ENCODE data around the gene SLF1.

DNA sequence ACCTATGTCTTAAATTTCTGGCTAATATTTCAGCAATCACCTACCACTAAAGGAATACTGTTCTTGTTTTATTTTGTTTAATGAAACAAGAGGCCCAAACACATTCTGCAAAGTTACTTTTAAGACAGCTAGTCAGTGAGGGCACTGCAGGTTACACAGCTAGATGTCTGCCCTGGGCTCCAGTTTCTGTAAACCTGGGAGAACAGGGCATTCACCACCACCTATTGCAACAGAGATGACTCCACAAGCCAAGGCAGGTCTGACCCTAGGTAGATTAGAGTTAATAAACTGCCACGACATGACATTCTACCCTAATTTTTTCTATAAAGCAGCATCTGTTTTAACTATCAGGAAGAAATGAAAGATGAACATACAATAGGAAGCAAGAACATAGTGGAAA, 90.8 kb downstream of the SLF1 start:
- TF ChIP-seq, protein P1, sequence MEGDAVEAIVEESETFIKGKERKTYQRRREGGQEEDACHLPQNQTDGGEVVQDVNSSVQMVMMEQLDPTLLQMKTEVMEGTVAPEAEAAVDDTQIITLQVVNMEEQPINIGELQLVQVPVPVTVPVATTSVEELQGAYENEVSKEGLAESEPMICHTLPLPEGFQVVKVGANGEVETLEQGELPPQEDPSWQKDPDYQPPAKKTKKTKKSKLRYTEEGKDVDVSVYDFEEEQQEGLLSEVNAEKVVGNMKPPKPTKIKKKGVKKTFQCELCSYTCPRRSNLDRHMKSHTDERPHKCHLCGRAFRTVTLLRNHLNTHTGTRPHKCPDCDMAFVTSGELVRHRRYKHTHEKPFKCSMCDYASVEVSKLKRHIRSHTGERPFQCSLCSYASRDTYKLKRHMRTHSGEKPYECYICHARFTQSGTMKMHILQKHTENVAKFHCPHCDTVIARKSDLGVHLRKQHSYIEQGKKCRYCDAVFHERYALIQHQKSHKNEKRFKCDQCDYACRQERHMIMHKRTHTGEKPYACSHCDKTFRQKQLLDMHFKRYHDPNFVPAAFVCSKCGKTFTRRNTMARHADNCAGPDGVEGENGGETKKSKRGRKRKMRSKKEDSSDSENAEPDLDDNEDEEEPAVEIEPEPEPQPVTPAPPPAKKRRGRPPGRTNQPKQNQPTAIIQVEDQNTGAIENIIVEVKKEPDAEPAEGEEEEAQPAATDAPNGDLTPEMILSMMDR (conservative IDR thresholded peaks at IDR 0.05 in 1 of 2, IDR thresholded peaks at IDR 0.05 in 1 of 2; ENCODE audit: extremely low read depth in 1 of 2, insufficient read depth in 1 of 2, low read depth in 1 of 2, low read length in 2 of 2): no peak
- TF ChIP-seq EZH2 (IDR thresholded peaks at IDR 0.05; ENCODE audit: borderline replicate concordance, low read length): no peak

Measured in mammary epithelial cell (primary cell).